Tibial artery (tissue), 4 donors: Measurements from ENCODE around the gene KIAA0319L.

ENCODE experiments used
- DNase-seq, 2 donors: peaks; one replicate each; pipeline ENCODE4 v3.0.0-alpha.2; 2019
- H3K27ac ChIP-seq, 2 donors: fragments of 200-600 bp; sonication (generic) in 1 of 2; 1 replicate in 1 of 2; 2 replicates in 1 of 2; pipeline ENCODE4 v1.5.1; 2018 to 2019; ENCODE audit warnings: mild to moderate bottlenecking in 1 of 2
- H3K27me3 ChIP-seq, 2 donors: fragments of 200-600 bp; sonication (generic) in 1 of 2; one replicate each; pipeline versions ENCODE4 v1.5.1 to v1.6.0; 2016 to 2019
- H3K36me3 ChIP-seq, 3 donors: fragments of 200-600 bp; sonication (generic) in 2 of 3; one replicate each; pipeline ENCODE4 v1.5.1; 2016 to 2019; ENCODE audit warnings: mild to moderate bottlenecking in 2 of 3
- H3K4me1 ChIP-seq, 4 donors: fragments of 200-600 bp; sonication (generic) in 2 of 4; 1 replicate in 3 of 4; 2 replicates in 1 of 4; pipeline ENCODE4 v1.5.1; 2016 to 2019
- H3K4me3 ChIP-seq, 2 donors: fragments of 200-600 bp; sonication (generic) in 1 of 2; 1 replicate in 1 of 2; 2 replicates in 1 of 2; pipeline ENCODE4 v1.5.1; 2018 to 2019; ENCODE audit warnings: mild to moderate bottlenecking in 2 of 2
- H3K9me3 ChIP-seq, 3 donors: fragments of 200-600 bp; sonication (generic) in 1 of 3; one replicate each; pipeline ENCODE4 v1.5.1; 2016 to 2019
- CTCF ChIP-seq, 2 experiments: fragments of 200-600 bp in 1 of 2; fragments of 450-650 bp in 1 of 2; IDR thresholded peaks; one replicate each; pipeline ENCODE4 v1.5.1; 2017 to 2019; ENCODE audit warnings: antibody characterized with exemption in 2 of 2, mild to moderate bottlenecking in 1 of 2, moderate library complexity in 1 of 2
- intact Hi-C: fragments of 100-400 bp; cut with DNase I; formaldehyde crosslinking; loops from one replicate; pipeline ENCODE4 v1.15.0; 2023; ENCODE audit warnings: low total_unique reads

Gene KIAA0319L

GRCh38 chr1:35407743-35408142 is 149.5 kb downstream of the KIAA0319L start:
- Histone ChIP-seq H3K4me3 (no peak overlapping the region), H3K27me3 (no peaks in the 10 kb centered on the region), H3K4me1 (no peaks in the 10 kb centered on the region), H3K36me3 (peaks cover 45 to 68% (median 49%) of the 10 kb centered on the region in 3 donors), H3K27ac (no peak overlapping the region), H3K9me3 (no peaks in the 10 kb centered on the region)
- intact Hi-C loops, result no loop called here
- DNase-seq, result no peak
- TF ChIP-seq CTCF (IDR thresholded peaks at IDR 0.05), result no peak

DNA sequence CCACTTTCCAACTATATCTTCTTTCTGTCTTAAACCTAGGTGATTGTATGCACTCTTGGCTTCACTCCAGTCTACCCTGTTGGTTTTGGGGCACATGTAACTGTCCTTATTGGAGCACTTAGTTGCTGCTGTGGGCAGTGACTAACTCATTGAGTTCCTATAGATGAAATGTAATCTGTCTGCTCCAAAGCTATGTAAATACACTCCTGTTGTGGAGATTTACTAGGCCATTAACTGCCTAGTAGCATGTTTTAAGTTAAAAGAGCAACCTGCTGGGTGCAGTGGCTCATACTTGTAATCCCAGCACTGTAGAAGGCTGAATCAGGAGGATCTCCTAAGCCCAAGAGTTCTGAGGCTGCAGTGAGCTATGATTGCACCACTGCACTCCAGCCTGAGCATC is 151.1 kb downstream of the KIAA0319L start:
- Histone ChIP-seq H3K27me3 (no peaks in the 10 kb centered on the region), H3K27ac (no peak overlapping the region), H3K4me3 (no peak overlapping the region), H3K36me3 (peaks cover 49 to 82% (median 58%) of the 10 kb centered on the region in 3 donors), H3K4me1 (no peaks in the 10 kb centered on the region), H3K9me3 (no peaks in the 10 kb centered on the region)
- no peak for TF ChIP-seq CTCF (IDR thresholded peaks at IDR 0.05)
- DNase-seq, result no peak
- intact Hi-C loops, result no loop called here

- no peak for TF ChIP-seq CTCF (IDR thresholded peaks at IDR 0.05)
- H3K4me1 ChIP-seq, result no peaks in the 10 kb centered on the region
- no peaks in the 10 kb centered on the region for H3K9me3 ChIP-seq
- H3K4me3 ChIP-seq, result no peak overlapping the region
- peaks cover 54 to 94% (median 78%) of the 10 kb centered on the region in 3 donors for H3K36me3 ChIP-seq
- no peak for DNase-seq
- no peaks in the 10 kb centered on the region for H3K27me3 ChIP-seq
- intact Hi-C loops, result no loop called here
- no peak overlapping the region for H3K27ac ChIP-seq
Observed at GRCh38 chr1:35401049-35401448, 156.2 kb downstream of the KIAA0319L start.

GRCh38 chr1:35398739-35399138 is 158.5 kb downstream of the KIAA0319L start:
- Histone ChIP-seq H3K4me1 (no peaks in the 10 kb centered on the region), H3K9me3 (no peaks in the 10 kb centered on the region), H3K36me3 (peaks cover 62 to 96% (median 79%) of the 10 kb centered on the region in 3 donors), H3K4me3 (no peak overlapping the region), H3K27me3 (no peaks in the 10 kb centered on the region), H3K27ac (no peak overlapping the region)
- no peak for TF ChIP-seq CTCF (IDR thresholded peaks at IDR 0.05)
- DNase-seq, result no peak
- intact Hi-C loops, result no loop called here

DNA sequence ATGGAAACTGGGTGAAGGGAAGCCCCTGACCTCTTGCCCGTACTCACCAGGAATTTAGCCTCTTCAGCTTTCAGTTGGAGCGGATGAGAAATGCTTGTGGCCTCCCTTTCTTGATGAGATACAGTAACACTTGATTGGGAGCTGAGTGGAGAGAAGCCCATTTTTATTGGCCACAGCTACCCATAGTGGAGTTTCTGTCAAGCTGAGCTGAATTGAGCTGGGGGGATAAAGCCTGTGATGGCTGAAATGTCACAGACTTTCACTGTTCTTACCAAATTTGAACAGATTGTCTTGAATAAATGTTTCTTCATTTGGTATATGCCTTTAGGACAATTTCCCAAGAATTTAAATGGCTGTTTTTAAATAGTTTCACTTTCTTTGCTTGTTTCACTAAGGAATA is 162.8 kb downstream of the KIAA0319L start:
- H3K4me1 ChIP-seq, result no peaks in the 10 kb centered on the region
- intact Hi-C loops, result no loop called here
- no peak overlapping the region for H3K27ac ChIP-seq
- H3K27me3 ChIP-seq, result no peaks in the 10 kb centered on the region
- H3K36me3 ChIP-seq, result peaks cover 73 to 81% (median 77%) of the 10 kb centered on the region in 3 donors
- no peak for TF ChIP-seq CTCF (IDR thresholded peaks at IDR 0.05)
- H3K9me3 ChIP-seq, result no peaks in the 10 kb centered on the region
- no peak for DNase-seq
- H3K4me3 ChIP-seq, result no peak overlapping the region
